ENCODE data around the gene CREB5.

GRCh38 chr7:28472332-28472731 lies 60.0 kb downstream of the CREB5 start:
- TF ChIP-seq CTCF (IDR thresholded peaks at IDR 0.05; ENCODE audit: extremely low read depth in 1 of 2, insufficient read depth in 1 of 2, low read depth in 1 of 2, low read length in 2 of 2) (no peak), POLR2A (IDR thresholded peaks at IDR 0.05; ENCODE audit: low read depth, low read length) (no peak), FOS (IDR thresholded peaks at IDR 0.05; ENCODE audit: borderline replicate concordance, insufficient read depth, low read length) (no peak), POLR2AphosphoS5 (IDR thresholded peaks at IDR 0.05; ENCODE audit: insufficient read depth, low read depth, low read length) (no peak)

Data from endothelial cell of umbilical vein (primary cell).